Rectal smooth muscle tissue (tissue), 1 donor: ENCODE results near the gene ANKRD22.

Experiments
- H3K27ac ChIP-seq: one replicate; pipeline ENCODE4 v1.7.0; 2013; ENCODE audit warnings: low read depth, low read length, inconsistent platforms
- H3K27me3 ChIP-seq: one replicate; pipeline ENCODE4 v1.7.0; 2013; ENCODE audit warnings: low read length; ENCODE audit not compliant: control insufficient read depth, insufficient read depth
- H3K36me3 ChIP-seq: one replicate; pipeline ENCODE4 v1.7.0; 2013; ENCODE audit warnings: low read length; ENCODE audit not compliant: control insufficient read depth, insufficient read depth
- H3K4me1 ChIP-seq: one replicate; pipeline ENCODE4 v1.7.0; 2013; ENCODE audit warnings: low read length; ENCODE audit not compliant: control insufficient read depth, insufficient read depth
- H3K4me3 ChIP-seq: one replicate; pipeline ENCODE4 v1.7.0; 2013; ENCODE audit warnings: low read length
- H3K9ac ChIP-seq: one replicate; pipeline ENCODE4 v1.7.0; 2013; ENCODE audit warnings: low read length

Gene ANKRD22

DNA sequence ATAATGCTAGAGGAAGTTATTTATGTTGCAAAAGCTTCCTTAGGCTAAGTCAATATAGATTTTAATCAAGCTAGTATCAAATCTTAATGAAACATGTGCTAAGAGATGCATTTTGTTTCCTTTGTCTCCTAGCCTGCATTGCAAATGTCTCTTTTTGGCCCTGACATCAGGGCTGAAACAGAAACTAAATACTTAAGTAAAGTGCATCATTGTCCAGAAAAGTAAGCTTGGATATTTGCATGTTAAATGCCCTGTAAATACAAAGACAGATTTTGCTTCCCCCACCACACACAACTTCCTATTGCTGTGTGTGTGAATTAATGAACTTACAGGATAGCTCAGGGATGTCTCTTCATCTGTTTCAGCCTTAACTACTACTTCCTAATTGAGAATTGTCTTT, 18.4 kb upstream of the ANKRD22 start:
- Histone ChIP-seq H3K27me3 (no peaks in the 10 kb centered on the region), H3K36me3 (no peaks in the 10 kb centered on the region), H3K4me3 (no peak overlapping the region), H3K9ac (no peak overlapping the region), H3K4me1 (no peaks in the 10 kb centered on the region), H3K27ac (no peak overlapping the region)

DNA sequence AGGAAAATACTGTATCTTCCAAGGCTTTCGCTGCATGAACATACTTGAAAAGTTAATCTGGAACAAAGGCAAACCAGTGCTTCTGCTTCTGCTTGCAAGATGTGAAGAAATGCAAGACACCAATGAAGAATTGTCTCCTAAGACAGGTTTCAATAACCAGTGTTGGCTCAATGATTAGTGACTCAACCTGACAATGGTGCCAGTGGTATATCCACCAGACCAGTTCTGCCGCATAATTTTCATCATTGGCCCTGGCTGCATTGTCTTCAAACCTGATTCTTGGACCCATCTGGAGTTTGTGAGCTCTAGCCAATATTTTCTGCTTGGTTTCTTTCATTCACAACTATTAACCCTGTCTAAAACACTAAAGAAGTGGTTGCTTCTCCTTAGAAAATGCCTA, 14.8 kb upstream of the ANKRD22 start:
- Histone ChIP-seq H3K27me3 (no peaks in the 10 kb centered on the region), H3K36me3 (no peaks in the 10 kb centered on the region), H3K27ac (no peak overlapping the region), H3K4me1 (no peaks in the 10 kb centered on the region), H3K9ac (no peak overlapping the region), H3K4me3 (no peak overlapping the region)

DNA sequence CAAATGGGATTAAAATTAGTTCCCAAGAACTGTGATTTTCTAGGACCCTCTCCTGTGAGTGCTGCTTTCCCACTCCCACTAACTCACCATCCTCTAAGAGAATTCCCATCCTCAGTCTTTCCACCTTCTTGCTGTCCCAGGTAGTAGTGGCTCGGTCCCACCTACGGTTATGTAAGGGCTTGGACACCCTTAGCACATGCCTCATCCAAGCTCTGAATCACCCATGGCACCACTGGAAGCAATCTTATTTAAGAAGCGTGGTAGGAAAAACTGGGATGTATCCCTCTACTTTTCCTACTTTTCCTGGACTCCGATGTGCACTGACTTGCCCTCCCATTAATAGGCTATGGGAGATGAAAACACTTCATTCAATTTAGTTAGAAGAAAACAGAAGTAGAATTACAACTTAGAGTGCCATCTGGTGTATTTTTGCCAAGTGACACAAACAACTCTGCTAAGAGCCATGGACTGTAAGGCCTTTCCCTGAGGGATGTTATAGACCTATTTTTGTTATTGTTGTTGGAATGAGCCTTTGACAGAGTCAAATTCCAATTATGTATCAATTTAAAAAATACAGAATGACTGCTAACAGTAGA, 13.7 kb upstream of the ANKRD22 start:
- no peak overlapping the region for H3K27ac ChIP-seq
- H3K9ac ChIP-seq, result no peak overlapping the region
- H3K36me3 ChIP-seq, result no peaks in the 10 kb centered on the region
- no peaks in the 10 kb centered on the region for H3K27me3 ChIP-seq
- H3K4me3 ChIP-seq, result no peak overlapping the region
- no peaks in the 10 kb centered on the region for H3K4me1 ChIP-seq

DNA sequence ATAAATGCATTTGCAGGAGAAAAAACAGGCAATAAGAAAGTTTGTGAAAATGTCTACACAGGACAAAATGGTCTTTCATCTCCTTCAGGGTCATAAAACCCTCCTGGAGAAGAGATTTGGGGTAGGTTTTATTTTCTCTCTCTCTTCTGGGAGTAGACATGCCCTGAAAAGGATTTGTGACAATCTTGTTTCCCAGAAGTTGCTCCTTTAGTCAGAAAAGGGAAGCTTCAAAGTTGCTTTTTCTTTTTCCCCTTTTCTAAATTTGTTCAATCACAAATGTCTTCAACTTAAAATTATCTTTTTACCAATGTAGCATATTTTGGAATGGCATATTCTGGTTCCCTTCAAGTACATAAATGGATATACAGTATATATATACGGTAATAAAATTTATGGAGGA, 9.4 kb upstream of the ANKRD22 start:
- peaks cover 2% of the 10 kb centered on the region for H3K4me1 ChIP-seq
- H3K36me3 ChIP-seq, result no peaks in the 10 kb centered on the region
- H3K9ac ChIP-seq, result no peak overlapping the region
- H3K4me3 ChIP-seq, result no peak overlapping the region
- H3K27ac ChIP-seq, result no peak overlapping the region
- H3K27me3 ChIP-seq, result no peaks in the 10 kb centered on the region

DNA sequence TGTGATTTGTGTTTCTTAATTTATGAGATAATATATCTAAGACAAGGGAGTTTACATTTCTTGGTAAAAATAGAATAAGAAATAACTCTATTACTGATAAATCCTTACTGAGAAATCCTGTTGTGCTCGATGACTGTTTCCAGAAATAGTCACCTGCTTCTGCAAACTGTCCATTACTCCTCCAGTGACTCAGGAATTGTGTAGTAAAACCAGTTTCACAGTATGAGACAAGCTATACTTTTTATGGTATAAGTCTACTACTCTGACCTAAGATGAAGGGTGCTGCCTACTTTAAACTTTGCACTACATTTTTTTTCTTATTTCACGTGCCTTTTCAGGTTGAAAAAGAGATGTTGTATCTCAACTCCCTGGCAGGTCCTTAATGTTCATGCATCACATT, 6.8 kb upstream of the ANKRD22 start:
- H3K27ac ChIP-seq, result no peak overlapping the region
- H3K36me3 ChIP-seq, result no peaks in the 10 kb centered on the region
- no peak overlapping the region for H3K9ac ChIP-seq
- H3K4me3 ChIP-seq, result no peak overlapping the region
- no peaks in the 10 kb centered on the region for H3K27me3 ChIP-seq
- peaks cover 2% of the 10 kb centered on the region for H3K4me1 ChIP-seq

DNA sequence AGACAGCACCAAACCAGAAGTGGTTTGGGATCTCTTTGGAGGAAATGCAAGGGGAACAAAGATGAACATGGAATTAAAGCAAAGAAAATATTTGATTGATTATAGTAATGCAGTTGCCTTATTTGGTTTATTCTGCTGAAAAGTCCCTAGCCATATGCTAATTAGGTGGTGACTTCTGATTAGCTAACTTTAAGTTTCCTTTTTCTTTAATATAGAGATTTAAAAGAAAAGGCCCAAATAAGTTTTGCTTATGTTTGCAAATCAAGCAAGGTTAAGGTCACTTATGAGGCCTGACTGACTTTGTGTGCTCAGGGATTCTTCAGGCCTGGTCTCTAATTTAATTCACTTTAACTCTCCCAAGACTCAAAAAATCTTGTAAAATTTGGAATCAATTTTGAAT, 6.2 kb upstream of the ANKRD22 start:
- H3K27ac ChIP-seq, result no peak overlapping the region

DNA sequence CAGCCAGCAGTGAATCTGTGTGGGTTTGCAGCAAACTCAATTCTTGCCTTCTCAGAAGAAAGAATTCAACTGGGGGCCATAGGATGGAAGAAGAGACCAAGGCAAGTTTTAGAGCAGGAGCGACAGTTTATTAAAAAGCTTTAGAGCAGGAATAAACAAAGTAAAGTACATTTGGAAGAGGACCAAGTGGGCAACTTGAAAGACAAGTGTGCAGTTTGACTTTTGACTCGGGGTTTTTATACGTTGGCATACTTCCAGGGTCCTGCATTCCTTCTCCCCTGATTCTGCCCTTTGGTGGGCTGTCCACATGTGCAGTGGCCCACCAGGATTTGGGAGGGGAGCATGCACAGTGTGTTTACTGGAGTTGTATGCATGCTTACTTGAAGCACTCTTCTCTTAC, 3.0 kb upstream of the ANKRD22 start:
- H3K9ac ChIP-seq, result no peak overlapping the region
- no peaks in the 10 kb centered on the region for H3K27me3 ChIP-seq
- H3K36me3 ChIP-seq, result no peaks in the 10 kb centered on the region
- H3K4me3 ChIP-seq, result no peak overlapping the region
- no peak overlapping the region for H3K27ac ChIP-seq
- H3K4me1 ChIP-seq, result peaks cover 2% of the 10 kb centered on the region

More for the DNA sequence above, 6.2 kb upstream of the ANKRD22 start:
- Histone ChIP-seq H3K27me3 (no peaks in the 10 kb centered on the region), H3K4me3 (no peak overlapping the region), H3K4me1 (peaks cover 2% of the 10 kb centered on the region), H3K9ac (no peak overlapping the region), H3K36me3 (no peaks in the 10 kb centered on the region)

DNA sequence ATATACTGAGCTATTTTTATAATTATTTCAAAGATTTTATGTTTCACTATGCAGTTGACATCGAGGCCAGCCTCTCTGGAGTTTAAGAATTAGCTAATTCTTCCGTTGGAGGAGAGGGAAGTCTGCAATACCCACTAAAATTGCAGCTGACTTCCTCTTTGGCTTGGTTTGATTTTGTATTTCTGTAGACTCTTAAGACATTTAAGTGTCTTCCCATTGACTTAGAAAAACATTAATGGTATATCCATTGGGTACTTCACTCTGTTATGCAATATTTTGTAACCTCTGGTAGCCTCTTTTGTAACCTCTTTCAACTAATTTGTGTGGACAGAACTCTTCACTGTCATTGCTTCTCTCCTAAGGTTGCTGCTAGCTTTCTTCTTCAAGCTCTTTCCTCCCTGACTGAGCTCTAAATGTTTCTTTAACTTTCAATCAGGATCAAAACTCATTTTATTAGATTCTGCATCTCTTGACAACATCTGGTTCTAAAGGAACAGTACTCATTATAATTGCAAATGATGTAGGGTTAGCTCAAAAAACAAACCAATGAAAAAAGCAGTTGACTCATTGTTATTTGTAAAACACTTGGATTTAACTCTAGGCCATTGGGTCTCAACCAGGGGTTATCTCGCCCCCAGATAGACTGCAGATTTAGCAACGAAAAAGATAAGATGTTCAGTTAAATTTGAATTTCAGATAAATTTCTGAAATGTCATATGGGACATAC, 1.7 kb upstream of the ANKRD22 start:
- Histone ChIP-seq H3K27me3 (no peaks in the 10 kb centered on the region), H3K27ac (no peak overlapping the region), H3K4me1 (no peaks in the 10 kb centered on the region), H3K4me3 (no peak overlapping the region), H3K9ac (no peak overlapping the region), H3K36me3 (no peaks in the 10 kb centered on the region)

DNA sequence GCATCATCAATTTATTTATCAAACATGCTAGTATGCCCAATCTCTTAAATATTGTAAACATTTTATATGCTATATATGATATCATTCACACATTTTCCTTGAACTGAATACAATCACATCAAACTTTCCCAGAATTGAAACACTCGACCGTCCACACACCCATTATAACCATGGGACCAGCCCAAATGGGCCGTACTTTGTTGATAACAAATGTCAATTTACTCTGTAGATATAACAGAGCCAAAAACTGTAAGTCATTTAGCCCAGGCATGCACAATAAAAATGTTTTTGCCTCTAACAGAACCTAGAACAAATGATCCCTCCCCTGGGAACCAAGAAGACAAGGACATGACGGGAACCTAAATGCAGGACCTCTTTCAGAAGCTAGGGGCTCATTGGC, 683 bp upstream of the ANKRD22 start:
- Histone ChIP-seq H3K27me3 (no peaks in the 10 kb centered on the region), H3K36me3 (no peaks in the 10 kb centered on the region), H3K27ac (no peak overlapping the region), H3K4me1 (no peaks in the 10 kb centered on the region), H3K9ac (no peak overlapping the region), H3K4me3 (no peak overlapping the region)

DNA sequence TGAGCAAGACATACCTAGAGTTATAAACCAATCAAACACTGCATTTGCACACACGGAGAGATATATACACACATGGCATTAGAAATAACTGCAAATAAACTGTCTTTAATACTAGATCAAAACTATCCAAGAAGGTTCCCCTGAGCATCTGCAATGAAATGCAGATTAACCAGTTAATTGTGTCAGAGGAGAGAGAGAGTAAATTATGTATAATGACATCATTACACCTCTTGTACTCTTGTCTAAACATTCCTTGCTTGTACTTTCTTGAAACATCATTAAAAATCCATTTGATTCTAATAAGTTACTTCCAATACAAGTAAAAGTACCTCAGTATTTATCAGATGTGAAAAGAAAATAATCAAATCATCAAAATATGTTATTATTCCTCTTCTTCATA, 932 bp downstream of the ANKRD22 start:
- Histone ChIP-seq H3K4me3 (no peak overlapping the region), H3K27me3 (no peaks in the 10 kb centered on the region), H3K36me3 (no peaks in the 10 kb centered on the region), H3K27ac (no peak overlapping the region), H3K4me1 (no peaks in the 10 kb centered on the region), H3K9ac (no peak overlapping the region)

DNA sequence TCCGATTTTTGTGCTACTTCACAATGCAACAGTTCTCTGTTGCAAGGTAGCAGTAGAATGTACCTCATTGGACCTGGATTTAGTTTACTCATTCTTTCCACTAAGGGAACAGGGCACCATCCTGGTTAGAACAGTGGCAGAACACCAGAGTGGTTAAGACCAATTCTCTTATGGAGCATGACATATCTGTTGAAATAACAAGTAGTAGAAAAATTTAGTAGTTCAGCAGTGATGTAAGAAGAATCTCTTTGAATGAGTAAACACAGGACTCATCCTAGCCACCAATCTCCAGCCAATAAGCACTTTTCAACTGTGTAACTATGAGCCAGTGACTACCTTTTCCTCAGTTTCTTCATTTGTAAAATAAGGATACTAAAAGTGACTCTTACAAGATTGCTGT, 2.4 kb downstream of the ANKRD22 start:
- no peaks in the 10 kb centered on the region for H3K36me3 ChIP-seq
- H3K9ac ChIP-seq, result no peak overlapping the region
- H3K4me3 ChIP-seq, result no peak overlapping the region
- H3K27me3 ChIP-seq, result no peaks in the 10 kb centered on the region
- no peaks in the 10 kb centered on the region for H3K4me1 ChIP-seq
- H3K27ac ChIP-seq, result no peak overlapping the region

DNA sequence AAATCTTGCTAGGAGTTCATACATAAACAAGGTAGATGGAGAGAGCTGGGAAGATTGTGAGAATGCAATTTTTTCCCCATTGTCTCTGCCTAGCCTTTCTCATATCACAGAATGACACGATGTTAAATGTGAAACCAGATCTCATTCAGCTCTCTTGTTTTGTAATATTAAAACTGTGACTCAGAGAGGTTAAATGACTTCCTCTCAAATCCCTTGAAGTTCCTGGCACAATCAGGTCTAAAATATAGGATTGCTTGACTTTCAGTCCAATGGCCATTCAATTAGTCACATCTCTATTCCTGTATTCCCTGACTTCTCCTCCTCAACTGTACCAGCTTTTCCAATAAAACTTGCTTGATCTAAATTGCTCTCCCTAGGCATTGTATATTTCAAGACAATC, 3.1 kb downstream of the ANKRD22 start:
- Histone ChIP-seq H3K27ac (no peak overlapping the region), H3K27me3 (no peaks in the 10 kb centered on the region), H3K4me3 (no peak overlapping the region), H3K9ac (no peak overlapping the region), H3K36me3 (no peaks in the 10 kb centered on the region), H3K4me1 (no peaks in the 10 kb centered on the region)

DNA sequence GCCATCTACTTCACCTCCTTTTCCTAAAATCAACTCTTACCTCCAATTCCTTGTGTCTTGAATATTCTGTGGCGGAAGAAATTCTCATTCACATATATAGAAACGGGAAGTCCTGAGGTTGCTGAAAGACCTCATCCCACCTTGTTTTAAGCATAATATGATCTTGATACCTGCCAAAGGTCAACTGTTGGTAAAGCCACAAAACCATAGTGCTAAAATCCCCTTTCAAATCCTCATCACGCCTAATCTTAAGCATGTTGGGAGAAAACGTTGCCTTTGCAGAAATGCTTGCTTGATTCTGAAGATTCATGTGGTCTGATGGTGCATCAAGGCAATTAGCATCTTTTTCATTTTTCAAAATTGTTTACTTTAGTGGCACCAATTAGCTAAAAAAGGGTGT, 8.5 kb downstream of the ANKRD22 start:
- Histone ChIP-seq H3K9ac (no peak overlapping the region), H3K4me3 (no peak overlapping the region), H3K27me3 (no peaks in the 10 kb centered on the region), H3K36me3 (no peaks in the 10 kb centered on the region), H3K4me1 (no peaks in the 10 kb centered on the region), H3K27ac (no peak overlapping the region)
